ENCODE measurements around the gene NFX1.

GRCh38 chr9:33372900-33373299 lies 82.6 kb downstream of the NFX1 start:
- TF ChIP-seq, protein P1, sequence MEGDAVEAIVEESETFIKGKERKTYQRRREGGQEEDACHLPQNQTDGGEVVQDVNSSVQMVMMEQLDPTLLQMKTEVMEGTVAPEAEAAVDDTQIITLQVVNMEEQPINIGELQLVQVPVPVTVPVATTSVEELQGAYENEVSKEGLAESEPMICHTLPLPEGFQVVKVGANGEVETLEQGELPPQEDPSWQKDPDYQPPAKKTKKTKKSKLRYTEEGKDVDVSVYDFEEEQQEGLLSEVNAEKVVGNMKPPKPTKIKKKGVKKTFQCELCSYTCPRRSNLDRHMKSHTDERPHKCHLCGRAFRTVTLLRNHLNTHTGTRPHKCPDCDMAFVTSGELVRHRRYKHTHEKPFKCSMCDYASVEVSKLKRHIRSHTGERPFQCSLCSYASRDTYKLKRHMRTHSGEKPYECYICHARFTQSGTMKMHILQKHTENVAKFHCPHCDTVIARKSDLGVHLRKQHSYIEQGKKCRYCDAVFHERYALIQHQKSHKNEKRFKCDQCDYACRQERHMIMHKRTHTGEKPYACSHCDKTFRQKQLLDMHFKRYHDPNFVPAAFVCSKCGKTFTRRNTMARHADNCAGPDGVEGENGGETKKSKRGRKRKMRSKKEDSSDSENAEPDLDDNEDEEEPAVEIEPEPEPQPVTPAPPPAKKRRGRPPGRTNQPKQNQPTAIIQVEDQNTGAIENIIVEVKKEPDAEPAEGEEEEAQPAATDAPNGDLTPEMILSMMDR (conservative IDR thresholded peaks at IDR 0.05; ENCODE audit: low read length), result no peak
- no peak for TF ChIP-seq EZH2phosphoT487 (IDR thresholded peaks at IDR 0.05; ENCODE audit: borderline replicate concordance)
